NCI-H82 (cell line): ENCODE results near the gene ERAP2.
A peak's percentile ranks its signal among the peaks of the same experiment; 100 is the strongest.
"Not testable (repeated sequence)": the region's sequence is repeated elsewhere in the genome, so short reads cannot be mapped to it uniquely, and the experiment has no call there.

ENCODE experiments used
- DNase-seq: peaks from one replicate; lab custom pipeline; 2025; lab: John Stamatoyannopoulos, UW

The ERAP2 gene

GRCh38 chr5:96901384-96901783 is 25.1 kb downstream of the ERAP2 start:
- DNase-seq, result peak; percentile 23

GRCh38 chr5:96901841-96902240 is 25.5 kb downstream of the ERAP2 start:
- DNase-seq, result no peak

DNA sequence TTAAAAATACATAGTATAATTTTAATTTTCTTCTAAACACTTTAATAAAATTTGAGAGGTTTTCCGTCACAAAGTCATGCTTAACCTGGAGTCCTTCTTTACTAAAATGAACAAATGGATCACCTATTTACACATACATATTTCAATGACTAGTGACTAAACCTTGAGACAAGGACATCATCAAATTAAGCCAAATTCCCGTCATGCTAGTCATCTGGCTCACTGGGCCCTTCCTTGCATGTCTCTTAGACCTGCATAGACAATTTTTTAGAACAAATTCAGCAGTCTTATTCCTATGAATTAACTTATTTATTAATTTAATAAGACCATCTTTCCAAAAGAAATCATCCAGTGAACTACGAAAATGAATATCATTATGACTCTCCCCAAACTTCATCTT is 26.6 kb downstream of the ERAP2 start:
- DNase-seq, result no peak

DNA sequence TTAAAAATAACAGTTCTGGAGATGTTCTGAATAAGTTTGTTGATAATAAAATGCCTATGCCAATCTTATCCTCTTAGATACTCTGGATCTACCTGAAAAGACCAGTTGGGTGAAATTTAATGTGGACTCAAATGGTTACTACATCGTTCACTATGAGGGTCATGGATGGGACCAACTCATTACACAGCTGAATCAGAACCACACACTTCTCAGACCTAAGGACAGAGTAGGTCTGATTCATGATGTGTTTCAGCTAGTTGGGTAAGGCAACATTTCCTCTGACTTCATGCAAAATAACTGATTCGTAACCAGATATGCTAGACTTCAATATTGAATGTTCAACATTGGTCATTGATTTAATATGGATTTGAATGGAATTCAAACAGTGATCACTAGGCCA is 27.0 kb downstream of the ERAP2 start:
- DNase-seq, result no peak

GRCh38 chr5:96904054-96904931 is 28.0 kb downstream of the ERAP2 start:
- no peak for DNase-seq

- no peak for DNase-seq
Measured at GRCh38 chr5:96905864-96906263, 29.6 kb downstream of the ERAP2 start.

DNA sequence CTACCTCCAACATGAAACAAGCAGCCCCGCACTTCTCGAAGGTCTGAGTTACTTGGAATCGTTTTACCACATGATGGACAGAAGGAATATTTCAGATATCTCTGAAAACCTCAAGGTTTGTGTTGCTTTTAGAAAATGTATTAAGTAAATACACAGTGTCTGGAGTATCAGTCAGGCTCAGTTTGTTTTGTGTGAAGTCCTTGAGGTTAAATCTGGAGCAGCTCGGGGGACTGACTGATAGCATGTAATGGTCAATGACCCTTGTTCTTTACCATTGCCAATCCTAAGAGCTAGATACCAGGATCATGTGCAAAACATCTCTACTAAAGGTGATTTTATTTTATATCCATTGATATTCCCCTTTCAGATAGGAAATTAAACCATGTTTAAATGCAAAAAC is 32.7 kb downstream of the ERAP2 start:
- DNase-seq, result no peak

DNA sequence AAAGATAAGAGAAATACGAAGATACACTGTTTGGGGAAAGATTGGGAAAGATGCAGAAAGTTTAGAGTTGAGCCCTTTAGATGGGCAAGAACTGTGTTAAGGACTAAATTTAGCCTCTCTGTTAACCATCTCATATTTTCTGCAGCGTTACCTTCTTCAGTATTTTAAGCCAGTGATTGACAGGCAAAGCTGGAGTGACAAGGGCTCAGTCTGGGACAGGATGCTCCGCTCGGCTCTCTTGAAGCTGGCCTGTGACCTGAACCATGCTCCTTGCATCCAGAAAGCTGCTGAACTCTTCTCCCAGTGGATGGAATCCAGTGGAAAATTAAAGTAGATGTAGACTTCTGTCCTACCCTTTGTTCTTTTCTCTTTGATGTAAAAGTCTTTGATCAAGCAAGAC is 33.1 kb downstream of the ERAP2 start:
- DNase-seq, result no peak

GRCh38 chr5:96911139-96911538 is 34.8 kb downstream of the ERAP2 start:
- DNase-seq, result no peak

DNA sequence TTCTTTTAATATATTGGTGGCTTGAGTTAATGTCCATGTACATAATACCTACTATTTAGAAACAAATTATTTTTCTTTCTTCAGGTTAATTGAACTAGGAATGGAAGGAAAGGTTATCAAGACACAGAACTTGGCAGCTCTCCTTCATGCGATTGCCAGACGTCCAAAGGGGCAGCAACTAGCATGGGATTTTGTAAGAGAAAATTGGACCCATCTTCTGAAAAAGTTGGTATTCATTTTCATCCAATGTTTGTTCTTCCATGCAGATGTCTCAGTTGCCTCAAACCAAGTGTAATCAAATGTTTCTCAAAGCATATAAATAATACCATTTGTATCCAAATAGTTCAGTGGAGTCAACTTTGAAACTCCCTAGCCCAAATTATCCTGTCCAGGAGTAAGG is 36.9 kb downstream of the ERAP2 start:
- DNase-seq, result no peak

DNA sequence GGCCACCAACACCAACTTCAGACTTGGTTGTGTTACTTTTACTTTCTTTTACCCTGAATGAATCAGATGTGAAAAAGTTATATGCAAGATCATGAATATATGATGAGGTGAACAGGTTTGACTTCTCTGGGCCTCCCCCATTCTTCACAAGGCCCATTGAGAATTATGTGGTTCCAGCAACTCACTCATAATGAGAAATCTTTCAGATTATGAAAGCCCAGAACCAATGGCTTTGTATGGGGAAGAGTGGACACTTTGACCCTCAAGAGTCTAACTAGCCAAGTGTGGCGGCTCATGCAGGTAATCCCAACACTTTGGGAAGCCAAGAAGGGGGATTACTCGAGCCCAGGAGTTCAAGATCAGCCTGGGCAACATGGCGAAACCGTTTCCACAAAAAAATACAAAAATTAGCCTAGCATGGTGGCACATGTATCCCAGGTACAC is 43.5 kb downstream of the ERAP2 start:
- DNase-seq, result no peak

GRCh38 chr5:96920744-96921355 is 44.5 kb downstream of the ERAP2 start:
- no peak for DNase-seq

GRCh38 chr5:96922499-96923244 is 46.4 kb downstream of the ERAP2 start:
- no peak for DNase-seq

DNA sequence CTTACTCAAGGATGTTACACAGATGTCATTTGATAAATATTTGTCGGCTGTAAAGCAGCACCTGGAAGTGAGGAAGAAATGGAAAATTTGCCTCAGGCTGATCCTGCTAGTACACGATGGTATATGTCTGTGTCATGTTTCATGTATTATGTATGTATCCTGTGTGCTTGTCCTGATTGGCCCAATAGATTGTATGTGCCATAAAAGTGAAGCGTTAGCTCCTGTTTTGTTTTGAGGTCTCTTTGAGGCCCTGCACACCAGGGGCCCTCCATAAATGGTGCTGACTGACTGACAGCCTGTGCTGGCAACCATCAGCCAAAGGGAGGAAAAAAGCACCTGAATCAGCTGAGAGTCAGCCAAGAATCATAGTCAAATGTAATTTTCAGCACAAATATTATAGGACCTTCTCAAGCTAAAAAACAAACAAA is 47.7 kb downstream of the ERAP2 start:
- DNase-seq, result no peak

DNA sequence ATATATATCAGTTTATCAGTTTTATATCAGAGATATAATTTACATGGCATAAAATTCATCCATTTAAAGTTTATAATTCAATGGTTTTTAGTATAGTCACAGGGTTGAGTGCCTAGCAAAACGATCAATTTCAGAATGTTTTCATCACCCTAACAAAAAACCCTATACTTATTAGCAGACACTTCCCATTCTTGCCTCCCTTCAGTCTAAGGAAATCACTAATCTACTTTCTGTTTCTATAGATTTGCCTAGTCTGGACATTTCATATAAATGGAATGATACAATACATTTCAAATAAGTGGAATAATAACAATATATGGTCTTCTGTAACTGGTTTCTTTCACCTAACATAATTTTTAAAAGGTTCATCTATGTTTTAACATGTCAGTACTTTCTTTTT is 50.0 kb downstream of the ERAP2 start:
- no peak for DNase-seq

GRCh38 chr5:96927008-96927407 is 50.7 kb downstream of the ERAP2 start:
- no peak for DNase-seq

DNA sequence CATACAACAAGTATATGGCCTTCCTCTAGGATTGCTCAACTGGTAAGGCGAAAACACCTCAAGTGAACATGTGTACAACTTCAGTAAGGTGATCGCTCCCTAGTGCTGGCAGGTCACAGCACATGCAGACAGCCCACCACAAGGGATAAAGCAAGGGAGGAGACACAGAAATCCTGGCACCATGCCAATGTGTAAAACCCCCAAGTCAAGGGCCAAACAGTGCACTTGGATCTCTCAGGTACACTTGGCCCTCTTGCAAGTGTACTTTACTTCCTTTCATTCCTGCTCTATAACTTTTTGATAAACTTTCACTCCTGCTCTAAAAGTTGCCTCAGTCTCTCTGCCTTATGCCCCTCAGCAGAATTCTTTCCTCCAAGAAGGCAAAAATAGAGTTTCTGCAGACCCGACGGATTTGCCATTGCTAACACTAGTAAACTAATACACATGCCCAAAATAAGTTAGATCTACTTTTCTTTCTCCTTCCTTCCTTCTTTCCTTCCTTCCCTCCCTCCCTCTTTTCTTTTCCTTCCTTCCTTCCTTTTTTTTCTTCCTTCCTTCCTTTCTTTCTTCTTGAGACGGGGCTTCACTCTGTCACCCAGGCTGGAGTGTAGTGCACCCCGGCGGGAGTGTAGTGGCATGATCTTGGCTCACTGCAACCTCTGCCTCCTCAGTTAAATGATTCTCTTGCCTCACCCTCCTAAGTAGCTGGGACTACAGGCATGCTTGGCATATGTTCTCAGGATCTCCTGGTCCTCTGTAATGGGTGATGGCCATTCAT is 52.8 kb downstream of the ERAP2 start:
- DNase-seq, result peak; percentile 12

GRCh38 chr5:96930058-96930457 is 53.8 kb downstream of the ERAP2 start:
- DNase-seq, result no peak

DNA sequence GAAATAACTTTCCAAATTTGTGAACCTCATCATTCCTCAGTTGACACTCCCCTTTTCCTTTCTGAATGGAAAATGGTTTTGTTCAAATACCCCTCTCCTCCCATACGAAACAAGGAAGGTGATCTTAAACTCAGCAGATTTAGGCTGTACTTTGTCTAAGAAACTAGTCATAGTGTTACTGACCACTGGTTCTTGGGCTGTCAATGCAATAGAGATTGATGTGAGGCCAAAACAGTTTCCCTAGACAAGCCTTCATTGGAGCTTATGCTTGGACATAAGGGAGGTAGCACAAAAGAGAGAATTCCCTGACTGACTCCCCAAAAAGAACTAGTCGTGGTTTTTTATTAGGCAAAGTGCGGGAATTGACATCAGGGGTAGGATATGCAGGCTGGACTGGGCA is 54.3 kb downstream of the ERAP2 start:
- no peak for DNase-seq

GRCh38 chr5:96931037-96931436 is 54.7 kb downstream of the ERAP2 start:
- not testable (repeated sequence) for DNase-seq

DNA sequence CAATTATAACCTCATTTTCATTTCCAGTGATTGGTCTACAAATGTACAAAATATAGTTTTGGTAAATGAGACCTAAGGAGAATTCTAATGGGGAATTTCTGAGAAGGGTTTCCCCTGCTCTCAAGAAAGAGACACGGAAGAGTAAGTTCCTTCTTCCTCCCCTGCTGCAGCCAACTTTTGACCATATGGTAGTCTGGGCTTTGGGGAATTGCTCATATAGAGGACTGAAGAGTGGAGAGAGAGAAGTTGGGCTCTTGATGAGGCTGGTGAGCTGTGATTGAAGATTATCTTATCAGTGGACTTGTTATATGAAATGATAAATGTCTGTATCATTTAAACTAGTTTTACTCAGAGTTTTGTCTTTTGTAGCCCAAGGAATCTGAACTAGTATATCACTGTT is 55.3 kb downstream of the ERAP2 start:
- no peak for DNase-seq

GRCh38 chr5:96932026-96932425 is 55.7 kb downstream of the ERAP2 start:
- no peak for DNase-seq
